ENCODE measurements around the gene ZNF33A. TPM values are rescaled to one million over a fixed set of nuclear protein-coding genes. Genes with fewer than 3 reads are reported as not detected.

The ZNF33A gene
- total RNA-seq, 1 donor from 2014 or later = 12.5 TPM

Small RNA genes lying within 50 kb of the gene (small RNA-seq; reads per million reads assigned to genes)
- gene AL161931.1 (not detected), gene FXYD6P2 (not detected), gene RF00019 (not detected), gene RNU6-795P (not detected)

Other genes starting within 250 kb of the ZNF33A start
- 16.7 TPM for gene ZNF248, start 153.1 kb upstream of the ZNF33A start, total RNA-seq
- gene ZNF25, start 34.0 kb upstream of the ZNF33A start, total RNA-seq = 7.8 TPM
- gene ZNF37A, start 83.7 kb downstream of the ZNF33A start, total RNA-seq = 5.7 TPM

All from skeletal muscle tissue (tissue), 2 donors.